GM13977 (cell line): ENCODE measurements around the gene IFIH1.
A peak's percentile ranks its signal among the peaks of the same experiment; 100 is the strongest.

Source experiments
- DNase-seq: peaks from one replicate; pipeline ENCODE4 v3.0.0; 2012; ENCODE audit warnings: low spot score
- CTCF ChIP-seq: IDR thresholded peaks from 2 replicates; pipeline ENCODE4 v1.5.1; 2012; ENCODE audit warnings: mild to moderate bottlenecking, control low read depth; ENCODE audit not compliant: insufficient read depth; ENCODE audit errors: extremely low read depth, missing control alignments
- in situ Hi-C: fragments of 300-500 bp; cut with MboI; formaldehyde crosslinking; loops from one replicate; pipeline ENCODE4 v1.12.0; 2022; ENCODE audit warnings: low sequenced_read_pairs, low pct_unique_long_range_greater_than_20kb, mixed read lengths, inconsistent platforms; ENCODE audit not compliant: unreplicated experiment

Gene IFIH1

GRCh38 chr2:162318328-162319180, at the start of gene IFIH1:
Gene IFIH1, minus strand, starts transcription at chr2:162318684. Its CDS starts 377 bp downstream, at chr2:162318307.
- peak; percentile 26 for TF ChIP-seq CTCF
- in situ Hi-C loops = no loop called here
- DNase-seq = peak; percentile 91

DNA sequence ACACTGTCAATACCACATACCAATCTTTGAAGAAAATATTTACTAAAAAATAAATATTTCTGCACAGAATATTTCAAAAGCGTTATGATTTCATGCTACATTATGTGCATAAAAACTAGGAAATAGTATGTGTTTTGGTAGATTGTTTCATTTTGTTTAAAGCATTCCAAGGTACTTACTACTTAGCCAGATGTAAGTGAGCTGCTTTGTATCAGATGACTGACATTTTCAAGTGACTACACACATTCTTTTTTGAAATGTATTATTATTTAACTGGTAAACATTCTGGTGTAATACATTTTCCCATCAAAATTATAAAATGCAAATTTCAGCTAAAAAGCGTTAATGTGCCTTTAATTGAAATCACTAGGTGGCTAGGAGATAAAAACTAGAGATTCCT, 46.9 kb upstream of the IFIH1 start:
- in situ Hi-C loops = no loop called here
- TF ChIP-seq CTCF = no peak
- no peak for DNase-seq

DNA sequence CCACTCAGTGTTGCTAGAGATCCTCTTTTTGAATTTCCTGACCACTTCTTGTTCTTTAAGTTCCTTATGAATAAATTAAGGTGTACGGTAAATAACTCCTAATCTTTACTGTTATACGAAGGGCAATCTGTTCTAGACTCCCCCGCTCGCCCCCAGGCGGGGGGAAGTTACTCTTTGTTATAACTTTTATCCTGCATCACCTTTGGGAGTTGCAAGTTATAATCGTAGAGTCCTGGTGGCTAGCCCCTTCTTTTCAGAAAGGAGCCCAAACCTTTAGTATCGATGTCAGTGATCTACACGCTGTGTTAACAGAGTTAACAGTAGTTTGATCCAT, 26.1 kb upstream of the IFIH1 start:
- no peak for DNase-seq
- in situ Hi-C loops = no loop called here
- TF ChIP-seq CTCF = no peak

DNA sequence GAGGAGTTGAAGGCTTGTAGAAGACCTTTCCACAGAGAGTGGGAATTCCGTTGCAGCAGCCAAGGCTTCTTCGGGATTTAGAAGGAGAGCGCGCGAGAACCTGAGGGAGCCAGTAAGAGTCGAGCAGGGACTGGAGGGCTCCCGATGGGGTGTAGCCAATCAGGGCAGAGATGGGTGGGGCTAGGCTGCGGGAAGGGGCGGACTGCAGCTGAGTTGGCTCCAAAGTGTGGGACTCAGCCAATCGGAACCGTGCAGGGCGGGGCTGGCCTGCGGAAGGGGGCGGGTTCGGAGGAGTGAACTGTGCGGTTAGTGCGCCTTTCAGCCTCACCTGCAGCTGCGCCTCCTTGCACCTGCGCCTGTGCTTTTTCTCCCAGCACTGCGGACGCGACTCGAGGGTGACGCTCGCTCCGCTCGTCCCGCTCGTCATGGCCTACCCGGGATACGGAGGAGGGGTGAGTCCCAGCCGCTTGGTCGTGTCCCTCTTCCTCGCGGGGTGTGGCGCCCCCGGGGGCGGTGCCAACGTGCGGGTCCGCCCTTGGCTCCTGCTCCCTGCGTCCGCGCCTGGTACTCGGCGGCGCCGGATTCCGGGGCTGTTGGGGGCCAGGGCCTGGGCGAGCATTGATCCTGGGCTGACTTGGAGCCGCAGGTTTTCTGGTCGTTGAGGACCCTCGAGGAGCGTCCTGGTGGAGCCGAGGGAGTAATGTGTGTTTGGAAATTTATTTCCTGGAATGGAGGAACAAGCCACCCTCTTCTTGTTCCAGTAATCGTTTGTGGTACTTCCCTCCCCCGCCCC, 25.5 kb upstream of the IFIH1 start, which contains the start of gene GCA:
TSS of gene GCA (plus strand) at position 309 of the 793 bp plus-strand sequence. CDS start at position 426, 117 bp downstream.
- in situ Hi-C loops = no loop called here

DNA sequence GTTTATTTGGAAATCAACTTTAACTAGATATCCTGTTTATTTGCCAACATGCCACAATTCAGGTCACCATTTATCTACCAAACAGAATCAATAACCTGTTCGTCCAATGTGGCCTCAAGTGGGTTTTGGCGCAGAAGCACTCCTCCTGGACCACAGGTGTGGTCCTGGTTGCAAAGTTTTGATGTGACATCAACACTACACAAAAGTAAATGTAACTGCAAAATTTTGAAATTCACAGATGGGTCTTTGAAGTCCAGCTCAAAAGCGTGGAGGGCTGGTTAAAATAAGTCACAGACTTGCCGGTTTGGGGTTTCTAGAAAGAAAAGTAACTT, 25.0 kb upstream of the IFIH1 start:
- no peak for DNase-seq
- in situ Hi-C loops = no loop called here
- TF ChIP-seq CTCF = no peak

More for the DNA sequence above, 25.5 kb upstream of the IFIH1 start, which contains the start of gene GCA:
- peak; percentile 90 for DNase-seq
- no peak for TF ChIP-seq CTCF

DNA sequence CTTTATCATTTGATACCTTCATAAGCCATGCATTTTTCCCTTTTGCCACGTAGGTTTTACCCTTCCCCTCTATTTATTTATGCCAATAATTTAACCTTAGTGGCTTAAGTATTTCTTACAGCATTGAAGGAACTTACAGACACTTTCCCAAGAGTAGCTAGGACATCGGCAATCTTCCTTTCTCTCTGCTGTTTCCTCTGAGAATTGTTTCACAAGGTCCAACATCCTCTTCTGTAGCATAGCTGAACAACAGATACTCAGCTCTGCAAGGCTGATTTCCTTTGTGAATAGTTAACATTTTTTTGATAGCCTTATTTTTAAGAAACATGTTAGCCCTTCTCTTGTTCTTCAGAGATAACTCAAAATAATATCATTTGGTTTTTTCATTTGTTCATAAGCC, 24.4 kb upstream of the IFIH1 start:
- no peak for TF ChIP-seq CTCF
- DNase-seq = no peak
- in situ Hi-C loops = no loop called here
